Upper lobe of right lung (tissue), 1 donor: Measurements from ENCODE around the gene GTF2F2. TPM values are rescaled to one million over a fixed set of nuclear protein-coding genes. Genes with fewer than 3 reads are reported as not detected.

Experiments
- ATAC-seq: fragments of 200-7000 bp; cut with Tn5 transposase; one replicate; pipeline ENCODE4 v1.9.1; 2020; ENCODE audit warnings: mild to moderate bottlenecking, moderate library complexity
- DNase-seq: peaks from one replicate; pipeline ENCODE4 v3.0.0-alpha.2; 2020
- H3K27ac ChIP-seq: fragments of 200-600 bp; one replicate; pipeline ENCODE4 v1.8.0; 2022
- H3K27me3 ChIP-seq: fragments of 200-600 bp; one replicate; pipeline ENCODE4 v1.8.0; 2022; ENCODE audit warnings: mild to moderate bottlenecking
- H3K36me3 ChIP-seq: fragments of 200-600 bp; one replicate; pipeline ENCODE4 v1.8.0; 2022
- H3K4me1 ChIP-seq: fragments of 200-600 bp; one replicate; pipeline ENCODE4 v1.8.0; 2022
- H3K4me3 ChIP-seq: fragments of 200-600 bp; one replicate; pipeline ENCODE4 v1.8.0; 2022; ENCODE audit warnings: mild to moderate bottlenecking
- H3K9me3 ChIP-seq: fragments of 200-600 bp; one replicate; pipeline ENCODE4 v1.8.0; 2022
- intact Hi-C: fragments of 100-400 bp; cut with DNase I; formaldehyde crosslinking; loops from one replicate; pipeline ENCODE4 v1.11.0; 2022
- total RNA-seq: library from RNA; stranded (reverse); fragmentation: NEBNext Ultra II Directional; extraction: Animal tissue kit (Norgen Biotek cat#: 25700); gene quantifications from one replicate; pipeline ENCODE4 v1.2.1, GENCODE V29; 2021
- TF ChIP-seq, protein P1 (sequence below): fragments of 200-600 bp; IDR thresholded peaks from one replicate; pipeline ENCODE4 v1.8.0; 2022; ENCODE audit warnings: antibody characterized with exemption
- donor health status: DM: no; HTN: yes; CAD: no; lungs with severe emphysema.

The GTF2F2 gene
- total RNA-seq, 1 donor from 2014 or later = 14.6 TPM

DNA sequence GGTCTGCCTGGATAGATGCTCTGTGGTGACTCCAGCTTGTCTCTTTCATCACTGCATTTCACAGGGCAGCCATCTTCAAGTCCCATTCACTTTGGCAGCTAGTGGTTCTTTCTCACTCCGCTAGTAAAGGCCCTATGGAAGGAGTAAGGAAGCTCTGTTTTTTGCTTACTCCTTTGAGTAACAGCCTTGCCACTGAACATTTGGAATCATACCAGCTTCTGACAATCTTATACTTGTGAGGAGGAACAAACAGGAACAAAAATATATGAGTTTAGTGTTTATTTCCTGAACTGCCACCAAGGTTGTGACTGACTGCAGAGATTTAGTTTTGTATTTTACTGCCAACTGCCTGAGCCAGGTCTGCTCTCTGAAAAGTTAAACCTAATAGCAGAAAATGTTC lies 41.9 kb downstream of the GTF2F2 start:
- H3K9me3 ChIP-seq = no peaks in the 10 kb centered on the region
- peaks cover 3% of the 10 kb centered on the region for H3K36me3 ChIP-seq
- no peak for ATAC-seq
- intact Hi-C loops = no loop called here
- no peak overlapping the region for H3K4me3 ChIP-seq
- H3K27me3 ChIP-seq = no peaks in the 10 kb centered on the region
- TF ChIP-seq, protein P1, sequence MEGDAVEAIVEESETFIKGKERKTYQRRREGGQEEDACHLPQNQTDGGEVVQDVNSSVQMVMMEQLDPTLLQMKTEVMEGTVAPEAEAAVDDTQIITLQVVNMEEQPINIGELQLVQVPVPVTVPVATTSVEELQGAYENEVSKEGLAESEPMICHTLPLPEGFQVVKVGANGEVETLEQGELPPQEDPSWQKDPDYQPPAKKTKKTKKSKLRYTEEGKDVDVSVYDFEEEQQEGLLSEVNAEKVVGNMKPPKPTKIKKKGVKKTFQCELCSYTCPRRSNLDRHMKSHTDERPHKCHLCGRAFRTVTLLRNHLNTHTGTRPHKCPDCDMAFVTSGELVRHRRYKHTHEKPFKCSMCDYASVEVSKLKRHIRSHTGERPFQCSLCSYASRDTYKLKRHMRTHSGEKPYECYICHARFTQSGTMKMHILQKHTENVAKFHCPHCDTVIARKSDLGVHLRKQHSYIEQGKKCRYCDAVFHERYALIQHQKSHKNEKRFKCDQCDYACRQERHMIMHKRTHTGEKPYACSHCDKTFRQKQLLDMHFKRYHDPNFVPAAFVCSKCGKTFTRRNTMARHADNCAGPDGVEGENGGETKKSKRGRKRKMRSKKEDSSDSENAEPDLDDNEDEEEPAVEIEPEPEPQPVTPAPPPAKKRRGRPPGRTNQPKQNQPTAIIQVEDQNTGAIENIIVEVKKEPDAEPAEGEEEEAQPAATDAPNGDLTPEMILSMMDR = no peak
- no peaks in the 10 kb centered on the region for H3K4me1 ChIP-seq
- DNase-seq = no peak
- no peak overlapping the region for H3K27ac ChIP-seq

GRCh38 chr13:45162821-45163220 lies 42.5 kb downstream of the GTF2F2 start:
- intact Hi-C loops = no loop called here
- TF ChIP-seq, protein P1 = no peak
- Histone ChIP-seq H3K4me1 (no peaks in the 10 kb centered on the region), H3K27me3 (no peaks in the 10 kb centered on the region), H3K27ac (no peak overlapping the region), H3K36me3 (peaks cover 3% of the 10 kb centered on the region), H3K4me3 (no peak overlapping the region), H3K9me3 (no peaks in the 10 kb centered on the region)
- no peak for ATAC-seq
- DNase-seq = no peak

DNA sequence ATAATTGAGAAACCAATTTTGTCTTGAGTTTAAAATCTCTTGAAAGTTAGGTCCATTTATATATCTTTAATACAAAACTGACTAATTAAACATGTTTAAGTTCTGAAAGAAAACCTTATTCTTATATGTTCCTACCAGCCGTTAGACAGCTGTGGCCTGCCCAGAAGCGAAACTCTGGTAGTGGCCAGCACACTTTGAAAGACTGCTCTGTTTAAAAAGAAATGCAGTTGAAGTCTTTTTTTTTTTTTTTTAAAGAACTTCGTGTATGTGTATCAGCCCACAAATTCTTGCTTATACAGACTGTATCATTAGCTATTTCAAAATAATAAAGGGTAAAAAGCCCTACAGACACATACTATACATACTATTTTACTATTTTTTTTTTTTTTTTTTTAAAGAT lies 46.5 kb downstream of the GTF2F2 start:
- DNase-seq (no peak), ATAC-seq (no peak)
- Histone ChIP-seq H3K4me3 (no peak overlapping the region), H3K9me3 (no peaks in the 10 kb centered on the region), H3K4me1 (no peaks in the 10 kb centered on the region), H3K36me3 (no peaks in the 10 kb centered on the region), H3K27me3 (no peaks in the 10 kb centered on the region), H3K27ac (no peak overlapping the region)
- TF ChIP-seq, protein P1 = no peak
- intact Hi-C loops = no loop called here

DNA sequence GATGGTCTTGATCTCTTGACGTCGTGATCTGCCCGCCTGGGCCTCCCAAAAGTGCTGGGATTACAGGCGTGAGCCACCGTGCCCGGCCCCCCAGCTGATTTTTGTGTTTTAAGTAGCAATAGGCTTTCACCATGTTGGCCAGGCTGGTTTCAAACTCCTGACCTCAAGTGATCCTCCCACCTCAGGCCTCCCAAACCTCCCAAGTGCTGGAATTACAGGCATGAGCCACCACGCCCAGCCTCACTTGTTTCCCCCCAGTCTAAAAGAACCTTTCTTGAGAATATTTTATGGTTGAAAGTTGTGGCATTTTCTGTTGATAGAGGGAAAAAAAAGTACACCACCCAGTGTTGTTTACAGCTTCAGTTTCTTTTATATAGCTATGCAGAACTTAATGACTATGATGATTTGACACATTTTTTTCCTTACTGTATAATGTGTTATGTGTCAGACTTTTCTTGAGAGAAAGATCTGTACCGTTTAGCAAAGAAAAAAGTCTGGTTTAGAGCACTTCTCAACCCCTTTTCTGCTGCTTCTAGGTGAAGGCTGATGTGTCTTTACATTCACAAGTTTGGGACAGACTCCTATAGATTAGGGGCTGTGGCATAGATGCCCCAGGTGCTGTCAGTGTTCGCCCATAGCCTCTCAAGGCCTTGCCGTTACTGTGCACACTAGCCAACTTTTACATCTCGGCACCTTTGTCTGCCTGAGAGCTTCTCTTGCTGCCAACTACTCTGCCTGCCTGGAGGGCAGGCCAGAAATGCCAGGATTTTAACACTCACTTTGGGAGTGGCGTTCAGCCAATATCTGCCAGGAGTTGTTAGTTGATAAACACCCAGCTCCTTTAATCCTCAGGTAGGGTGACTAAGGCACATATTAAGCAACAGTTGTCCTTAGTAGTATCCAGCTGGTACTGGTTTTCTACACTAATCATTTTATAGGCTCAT lies 47.6 kb downstream of the GTF2F2 start:
- Histone ChIP-seq H3K27ac (peak overlapping the region; percentile 38), H3K4me3 (no peak overlapping the region), H3K9me3 (no peaks in the 10 kb centered on the region), H3K27me3 (no peaks in the 10 kb centered on the region), H3K36me3 (no peaks in the 10 kb centered on the region), H3K4me1 (no peaks in the 10 kb centered on the region)
- DNase-seq = peak; percentile 67
- peak; percentile 93 for ATAC-seq
- intact Hi-C loops = no loop called here
- TF ChIP-seq, protein P1 = no peak

DNA sequence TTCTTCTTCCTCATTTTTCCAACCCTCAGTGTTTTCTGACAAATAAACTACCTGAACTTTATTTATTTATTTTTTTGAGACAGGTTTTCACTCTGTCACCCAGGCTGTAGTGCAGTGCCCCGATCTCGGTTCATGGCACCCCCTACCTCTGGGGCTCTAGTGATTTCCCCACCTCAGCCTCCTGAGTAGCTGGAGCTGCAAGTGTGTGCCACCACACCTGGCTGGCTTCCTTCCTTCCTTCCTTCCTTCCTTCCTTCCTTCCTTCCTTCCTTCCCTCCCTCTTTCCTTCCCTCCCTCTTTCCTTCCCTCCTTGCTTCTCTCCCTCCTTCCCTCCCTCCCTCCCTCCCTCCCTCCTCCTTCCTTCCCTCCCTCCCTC lies 48.2 kb downstream of the GTF2F2 start:
- TF ChIP-seq, protein P1 = no peak
- peak; percentile 61 for ATAC-seq
- intact Hi-C loops = no loop called here
- peak overlapping the region; percentile 38 for H3K27ac ChIP-seq
- no peaks in the 10 kb centered on the region for H3K9me3 ChIP-seq
- H3K4me1 ChIP-seq = no peaks in the 10 kb centered on the region
- DNase-seq = no peak
- H3K4me3 ChIP-seq = no peak overlapping the region
- H3K36me3 ChIP-seq = no peaks in the 10 kb centered on the region
- H3K27me3 ChIP-seq = no peaks in the 10 kb centered on the region
